Effector memory CD8-positive, alpha-beta T cell (primary cell): ENCODE data around the gene SORBS1.

Experiments used
- ATAC-seq: fragments of 150-1000 bp; cut with Tn5 transposase; replicated peaks from 2 replicates; pipeline ENCODE4 v1.10.0; 2021; ENCODE audit warnings: mild to moderate bottlenecking, moderate library complexity
- DNase-seq, 3 experiments: peaks; one replicate each; pipeline ENCODE4 v3.0.0; 2021
- H3K27ac Mint-ChIP-seq, 2 donors: one replicate each; pipeline ENCODE4 v1.8.0; 2022; ENCODE audit warnings: mild to moderate bottlenecking in 2 of 2, mixed read lengths in 2 of 2, moderate library complexity in 2 of 2
- H3K27me3 Mint-ChIP-seq, 2 donors: one replicate each; pipeline ENCODE4 v1.8.0; 2022; ENCODE audit warnings: mixed read lengths in 2 of 2
- H3K36me3 Mint-ChIP-seq: one replicate; pipeline ENCODE4 v1.8.0; 2022; ENCODE audit warnings: mild to moderate bottlenecking, moderate library complexity, mixed read lengths; ENCODE audit not compliant: insufficient read depth
- H3K4me1 Mint-ChIP-seq, 2 donors: one replicate each; pipeline ENCODE4 v1.8.0; 2022; ENCODE audit warnings: low read depth in 2 of 2, mixed read lengths in 2 of 2
- H3K4me3 Mint-ChIP-seq, 2 donors: one replicate each; pipeline ENCODE4 v1.8.0; 2022; ENCODE audit warnings: mild to moderate bottlenecking in 2 of 2, mixed read lengths in 2 of 2, moderate library complexity in 2 of 2
- H3K9me3 Mint-ChIP-seq, 2 donors: one replicate each; pipeline ENCODE4 v1.8.0; 2022; ENCODE audit warnings: mixed read lengths in 2 of 2

Gene SORBS1

DNA sequence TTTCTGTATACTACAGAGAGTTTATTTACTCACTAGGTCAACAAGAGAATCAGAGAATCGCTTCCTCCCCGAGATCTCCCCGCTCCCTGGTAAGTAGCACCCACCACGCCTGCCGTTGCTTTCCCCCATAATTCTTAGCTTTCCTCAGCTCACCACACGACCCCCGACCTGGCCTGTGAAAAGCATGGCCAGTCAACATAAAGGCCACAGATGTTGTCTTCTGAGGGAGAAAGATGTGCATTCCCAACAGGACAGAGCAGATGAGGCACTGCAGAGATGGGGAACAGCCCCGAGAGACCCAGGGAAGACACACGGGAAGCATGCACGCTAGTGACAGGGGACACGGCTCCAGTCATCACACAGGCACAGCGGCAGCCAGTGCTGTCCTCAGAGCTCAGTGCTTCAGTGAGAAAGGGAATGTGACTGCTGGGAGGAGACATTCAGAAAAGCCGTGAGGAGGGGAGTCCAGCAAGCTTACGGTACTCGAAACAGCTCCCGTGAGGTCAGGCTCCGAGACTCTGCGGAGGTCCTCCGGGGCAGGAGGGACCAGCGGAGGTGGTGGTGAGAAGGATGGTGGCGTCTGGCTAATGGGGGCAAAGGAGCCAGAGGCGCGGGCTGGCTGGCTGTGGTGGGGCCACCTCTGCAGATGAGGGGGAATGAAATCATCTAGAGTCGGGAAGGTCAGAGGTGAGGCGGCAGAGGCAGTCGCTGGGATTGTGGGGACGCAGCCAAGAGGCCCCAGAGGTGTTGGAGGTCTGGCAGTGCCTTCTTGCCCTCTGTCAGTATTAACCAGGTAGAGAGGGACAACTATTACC lies 146.9 kb downstream of the SORBS1 start:
- no peak overlapping the region for H3K4me3 Mint-ChIP-seq
- DNase-seq (no peak), ATAC-seq (no peak)
- no peaks in the 10 kb centered on the region for H3K4me1 Mint-ChIP-seq
- H3K27me3 Mint-ChIP-seq = peaks cover 0 to 9% of the 10 kb centered on the region in 2 donors
- H3K9me3 Mint-ChIP-seq = no peaks in the 10 kb centered on the region
- H3K27ac Mint-ChIP-seq = no peak overlapping the region
- no peaks in the 10 kb centered on the region for H3K36me3 Mint-ChIP-seq

DNA sequence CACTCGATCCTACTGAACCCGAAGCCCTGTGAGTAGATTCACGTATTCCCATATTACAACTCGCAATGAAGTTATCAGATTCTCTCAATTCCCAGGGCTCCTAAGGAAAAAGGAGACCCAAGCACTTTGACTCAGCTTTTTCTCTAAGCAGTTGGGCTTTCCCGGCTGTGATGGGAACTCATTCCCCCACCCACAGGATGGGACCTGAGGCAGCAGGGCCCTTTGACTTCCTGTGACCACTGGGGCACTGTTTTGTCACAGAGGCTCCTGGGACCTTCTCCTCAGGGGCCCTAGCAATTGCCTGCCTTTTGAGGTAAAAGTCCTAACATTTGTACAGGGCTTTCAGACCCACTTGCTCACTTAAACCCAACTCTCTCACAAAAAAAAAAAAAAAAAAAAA lies 147.6 kb downstream of the SORBS1 start:
- no peak overlapping the region for H3K27ac Mint-ChIP-seq
- peaks cover 0 to 9% of the 10 kb centered on the region in 2 donors for H3K27me3 Mint-ChIP-seq
- H3K9me3 Mint-ChIP-seq = no peaks in the 10 kb centered on the region
- DNase-seq (no peak), ATAC-seq (no peak)
- no peak overlapping the region for H3K4me3 Mint-ChIP-seq
- H3K36me3 Mint-ChIP-seq = no peaks in the 10 kb centered on the region
- H3K4me1 Mint-ChIP-seq = no peaks in the 10 kb centered on the region

DNA sequence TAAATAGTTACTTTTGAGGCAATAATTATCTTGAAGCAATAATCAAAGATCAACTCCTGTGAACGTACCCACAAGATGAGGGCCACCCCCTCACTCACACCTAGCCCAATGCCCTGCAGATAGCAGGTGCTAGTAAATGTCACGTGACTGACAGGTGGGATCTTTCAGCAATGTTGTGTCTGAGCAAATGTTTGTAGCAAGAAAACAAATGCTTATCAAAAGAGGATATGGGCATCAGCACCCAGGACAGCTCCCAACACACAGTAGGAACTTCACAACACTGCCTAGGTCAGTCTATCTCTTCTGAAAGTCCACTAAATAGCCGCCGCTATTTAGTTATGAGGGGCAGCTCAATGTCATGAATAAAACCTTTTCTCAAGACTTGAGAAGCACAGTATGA lies 149.5 kb downstream of the SORBS1 start:
- Mint-ChIP-seq H3K4me1 (no peaks in the 10 kb centered on the region), H3K9me3 (no peaks in the 10 kb centered on the region), H3K4me3 (no peak overlapping the region), H3K27me3 (peaks cover 0 to 9% of the 10 kb centered on the region in 2 donors), H3K36me3 (no peaks in the 10 kb centered on the region), H3K27ac (no peak overlapping the region)
- ATAC-seq = no peak
- DNase-seq = no peak

DNA sequence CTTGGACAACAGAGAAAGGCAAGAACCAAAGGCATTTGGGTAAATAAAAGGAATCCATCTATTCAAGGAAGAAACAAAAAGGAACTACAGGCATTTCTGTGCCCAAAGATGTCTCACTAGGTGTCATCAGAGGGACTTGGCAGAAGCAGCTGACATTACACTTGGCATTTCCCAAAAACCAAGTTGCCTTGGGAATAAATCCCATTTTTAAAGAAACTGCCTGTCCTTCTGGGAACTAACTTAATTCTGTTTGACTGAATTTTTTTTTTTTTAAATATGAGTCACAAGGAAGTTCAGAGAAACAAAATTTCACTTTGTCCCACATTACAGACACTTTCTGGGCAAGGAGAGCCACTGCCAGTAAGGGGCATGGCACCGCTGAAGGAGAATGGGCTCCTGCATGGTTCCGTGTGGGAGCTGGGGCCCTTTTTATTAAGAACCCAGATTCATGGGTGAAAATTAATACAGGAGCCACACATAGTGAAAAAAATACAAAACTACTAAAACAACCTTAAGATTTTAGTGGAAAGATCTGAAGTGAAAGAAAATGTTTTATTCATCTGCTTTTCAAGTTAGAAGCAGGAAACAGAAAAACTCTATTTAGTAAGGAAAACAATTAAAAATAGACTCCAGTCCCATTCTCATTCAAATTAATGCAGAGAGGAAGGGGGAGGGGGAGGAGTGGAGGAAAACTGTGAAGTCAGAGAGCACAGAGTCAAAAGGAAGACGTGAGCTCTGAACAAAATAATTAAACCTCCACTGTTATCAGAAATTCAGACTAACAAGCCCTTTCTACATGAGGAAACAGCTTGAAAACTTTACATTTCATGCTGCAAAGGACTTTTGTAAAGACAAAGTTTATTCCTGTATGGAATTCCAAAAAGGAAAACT lies 151.9 kb downstream of the SORBS1 start:
- no peak for ATAC-seq
- Mint-ChIP-seq H3K27me3 (peaks cover 0 to 12% of the 10 kb centered on the region in 2 donors), H3K36me3 (no peaks in the 10 kb centered on the region), H3K9me3 (no peaks in the 10 kb centered on the region), H3K4me1 (no peaks in the 10 kb centered on the region), H3K4me3 (no peak overlapping the region), H3K27ac (no peak overlapping the region)
- no peak for DNase-seq

DNA sequence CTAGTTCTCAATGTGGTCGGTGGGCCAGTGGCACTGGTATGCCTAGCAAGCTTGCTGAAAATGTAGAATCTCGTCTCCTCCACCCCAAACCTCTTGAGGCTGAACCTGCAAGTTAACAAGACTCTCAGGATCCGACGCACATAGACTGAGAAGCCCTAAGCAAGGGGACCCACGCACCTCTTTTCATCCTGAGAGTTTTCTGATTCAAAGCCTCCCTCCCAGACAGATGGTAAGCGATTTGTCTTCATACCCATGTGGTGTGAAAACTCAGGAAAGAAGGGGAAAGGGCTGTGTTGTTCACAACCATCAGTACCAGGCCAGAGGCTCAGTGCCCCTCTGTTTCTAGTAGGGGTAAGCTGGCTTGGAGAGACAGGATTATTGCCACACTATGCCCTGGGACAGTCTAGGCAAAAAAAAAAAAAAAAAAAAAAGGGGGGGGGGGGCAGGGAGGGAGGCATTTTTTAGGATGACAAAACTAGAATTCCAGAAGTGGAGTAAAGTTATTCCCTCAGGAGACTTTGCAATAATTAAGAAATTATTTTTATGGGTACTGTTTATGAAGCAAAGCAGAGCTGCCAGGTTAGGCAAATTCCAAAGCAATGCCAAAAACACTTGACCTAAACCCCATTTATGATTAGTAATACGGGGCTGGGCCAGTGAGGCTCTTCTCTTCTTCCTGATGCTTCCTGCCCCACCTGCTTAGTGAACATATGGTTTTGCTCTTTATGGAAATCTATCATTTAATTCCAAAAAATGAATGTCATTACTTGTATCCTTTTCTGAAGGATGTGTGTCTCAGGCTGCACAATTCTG lies 152.8 kb downstream of the SORBS1 start:
- Mint-ChIP-seq H3K4me1 (no peaks in the 10 kb centered on the region), H3K9me3 (no peaks in the 10 kb centered on the region), H3K4me3 (no peak overlapping the region), H3K27ac (no peak overlapping the region), H3K36me3 (no peaks in the 10 kb centered on the region), H3K27me3 (peaks cover 0 to 7% of the 10 kb centered on the region in 2 donors)
- no peak for DNase-seq
- ATAC-seq = no peak

DNA sequence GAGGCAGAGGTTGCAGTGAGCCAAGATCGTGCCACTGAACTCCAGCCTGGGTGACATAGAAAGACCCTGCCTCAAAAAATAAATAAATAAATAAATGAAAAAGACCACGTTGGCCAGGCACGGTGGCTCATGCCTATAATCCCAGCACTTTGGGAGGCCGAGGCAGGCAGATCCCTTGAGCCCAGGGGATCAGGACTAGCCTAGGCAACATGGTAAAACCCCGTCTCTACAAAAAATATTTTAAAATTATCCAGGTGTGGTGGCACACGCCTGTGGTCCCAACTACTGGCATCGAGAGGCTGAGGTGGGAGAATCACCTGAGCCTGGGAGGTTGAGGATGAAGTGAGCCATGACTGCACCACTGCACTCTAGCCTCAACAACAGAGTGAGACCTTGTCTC lies 153.6 kb downstream of the SORBS1 start:
- Mint-ChIP-seq H3K27ac (no peak overlapping the region), H3K9me3 (no peaks in the 10 kb centered on the region), H3K4me1 (no peaks in the 10 kb centered on the region), H3K27me3 (peaks cover 0 to 7% of the 10 kb centered on the region in 2 donors), H3K4me3 (no peak overlapping the region), H3K36me3 (no peaks in the 10 kb centered on the region)
- no peak for DNase-seq
- ATAC-seq = no peak

DNA sequence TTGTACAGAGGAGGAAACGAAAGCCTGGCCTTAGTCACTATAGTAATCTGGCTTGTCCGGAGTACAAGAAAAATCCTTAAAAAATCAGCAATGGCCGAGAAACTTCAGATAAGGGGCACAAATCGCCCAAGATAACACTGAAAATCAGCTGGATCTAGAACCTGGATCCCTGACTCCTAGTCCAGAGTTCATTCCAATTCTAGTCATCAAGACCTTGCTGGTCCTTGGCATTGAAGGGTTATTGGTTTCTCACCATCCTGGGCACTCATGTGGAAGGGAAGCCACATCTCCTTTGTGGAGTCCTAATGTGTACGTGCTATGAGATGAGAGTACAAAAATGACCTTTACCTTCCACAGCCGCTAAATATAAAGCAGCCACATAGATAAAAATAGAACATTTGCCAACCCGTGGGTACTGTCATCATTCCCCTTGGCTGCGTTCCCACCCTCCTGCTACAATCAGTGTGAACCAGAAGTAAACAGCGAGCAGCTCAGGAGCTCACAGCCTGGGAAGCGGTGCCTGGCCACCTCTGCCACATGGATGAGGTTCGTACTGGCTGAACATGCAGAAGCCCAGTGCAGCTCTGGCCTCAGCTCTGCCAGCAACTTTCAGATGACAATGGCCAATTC lies 154.4 kb downstream of the SORBS1 start:
- H3K27me3 Mint-ChIP-seq = peaks cover 0 to 7% of the 10 kb centered on the region in 2 donors
- H3K4me3 Mint-ChIP-seq = no peak overlapping the region
- H3K27ac Mint-ChIP-seq = no peak overlapping the region
- H3K36me3 Mint-ChIP-seq = no peaks in the 10 kb centered on the region
- H3K4me1 Mint-ChIP-seq = no peaks in the 10 kb centered on the region
- H3K9me3 Mint-ChIP-seq = no peaks in the 10 kb centered on the region
- ATAC-seq (no peak), DNase-seq (no peak)

DNA sequence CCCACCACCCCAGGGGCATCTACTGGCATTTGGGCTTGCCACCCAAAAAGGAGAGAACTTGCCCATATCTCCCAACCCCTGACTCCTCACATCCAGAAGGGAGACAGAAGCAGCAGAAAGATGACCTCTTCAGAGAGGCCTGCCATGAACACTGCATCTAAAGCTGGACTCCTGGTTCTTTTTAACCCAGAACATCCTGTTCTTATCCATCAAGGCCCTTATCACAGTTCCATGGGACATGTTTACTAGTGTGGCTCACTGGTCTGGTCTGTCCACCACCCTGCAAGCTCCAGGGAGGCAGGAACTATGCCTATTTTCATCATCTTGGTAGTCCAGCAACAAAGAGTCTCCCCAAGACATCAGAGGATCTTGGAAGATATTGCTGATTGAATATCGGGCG lies 155.5 kb downstream of the SORBS1 start:
- H3K4me3 Mint-ChIP-seq = no peak overlapping the region
- DNase-seq (no peak), ATAC-seq (no peak)
- no peak overlapping the region for H3K27ac Mint-ChIP-seq
- H3K27me3 Mint-ChIP-seq = peaks cover 0 to 7% of the 10 kb centered on the region in 2 donors
- H3K9me3 Mint-ChIP-seq = no peaks in the 10 kb centered on the region
- H3K36me3 Mint-ChIP-seq = no peaks in the 10 kb centered on the region
- H3K4me1 Mint-ChIP-seq = no peaks in the 10 kb centered on the region

DNA sequence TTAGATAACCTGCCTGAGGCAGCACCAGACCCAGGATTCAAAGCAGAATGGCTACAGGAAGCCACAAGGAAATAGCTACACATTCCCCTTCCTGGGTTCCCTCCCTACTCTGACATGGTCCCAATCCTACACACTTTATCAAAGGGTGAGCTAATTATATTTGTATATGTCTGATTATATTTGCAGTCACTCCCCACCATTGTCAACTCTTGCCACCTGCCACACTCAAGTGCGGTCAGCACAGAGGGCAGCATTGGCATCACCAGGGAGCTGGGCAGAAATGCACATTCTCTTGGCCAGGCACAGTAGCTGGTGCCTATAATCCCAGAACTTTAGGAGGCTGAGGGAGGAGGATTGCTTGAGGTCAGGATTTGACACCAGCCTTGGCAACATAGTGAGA lies 156.3 kb downstream of the SORBS1 start:
- Mint-ChIP-seq H3K27ac (no peak overlapping the region), H3K9me3 (no peaks in the 10 kb centered on the region), H3K27me3 (peaks cover 0 to 7% of the 10 kb centered on the region in 2 donors), H3K4me1 (no peaks in the 10 kb centered on the region), H3K4me3 (no peak overlapping the region), H3K36me3 (no peaks in the 10 kb centered on the region)
- no peak for DNase-seq
- ATAC-seq = no peak

DNA sequence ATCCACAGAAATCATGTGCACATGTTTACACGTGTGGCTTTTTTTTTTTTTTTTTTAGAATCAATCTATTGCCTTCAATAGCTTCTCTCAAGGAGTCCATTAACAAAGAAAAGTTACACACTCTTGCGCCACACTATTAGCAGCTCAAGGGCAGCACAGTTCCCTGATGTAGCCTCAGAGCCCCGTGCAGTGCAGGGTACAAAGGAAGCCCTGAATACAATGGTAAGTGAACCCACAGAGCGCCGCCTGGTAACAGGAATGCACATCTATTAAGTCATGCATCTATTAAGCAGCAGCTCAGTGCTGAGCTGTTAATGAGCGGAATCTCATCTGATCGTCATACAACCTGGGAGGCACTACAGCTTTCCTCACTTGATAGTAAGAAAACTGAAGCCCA lies 156.7 kb downstream of the SORBS1 start:
- Mint-ChIP-seq H3K4me3 (no peak overlapping the region), H3K4me1 (no peaks in the 10 kb centered on the region), H3K27me3 (peaks cover 0 to 7% of the 10 kb centered on the region in 2 donors), H3K36me3 (no peaks in the 10 kb centered on the region), H3K9me3 (no peaks in the 10 kb centered on the region), H3K27ac (no peak overlapping the region)
- DNase-seq = no peak
- no peak for ATAC-seq

DNA sequence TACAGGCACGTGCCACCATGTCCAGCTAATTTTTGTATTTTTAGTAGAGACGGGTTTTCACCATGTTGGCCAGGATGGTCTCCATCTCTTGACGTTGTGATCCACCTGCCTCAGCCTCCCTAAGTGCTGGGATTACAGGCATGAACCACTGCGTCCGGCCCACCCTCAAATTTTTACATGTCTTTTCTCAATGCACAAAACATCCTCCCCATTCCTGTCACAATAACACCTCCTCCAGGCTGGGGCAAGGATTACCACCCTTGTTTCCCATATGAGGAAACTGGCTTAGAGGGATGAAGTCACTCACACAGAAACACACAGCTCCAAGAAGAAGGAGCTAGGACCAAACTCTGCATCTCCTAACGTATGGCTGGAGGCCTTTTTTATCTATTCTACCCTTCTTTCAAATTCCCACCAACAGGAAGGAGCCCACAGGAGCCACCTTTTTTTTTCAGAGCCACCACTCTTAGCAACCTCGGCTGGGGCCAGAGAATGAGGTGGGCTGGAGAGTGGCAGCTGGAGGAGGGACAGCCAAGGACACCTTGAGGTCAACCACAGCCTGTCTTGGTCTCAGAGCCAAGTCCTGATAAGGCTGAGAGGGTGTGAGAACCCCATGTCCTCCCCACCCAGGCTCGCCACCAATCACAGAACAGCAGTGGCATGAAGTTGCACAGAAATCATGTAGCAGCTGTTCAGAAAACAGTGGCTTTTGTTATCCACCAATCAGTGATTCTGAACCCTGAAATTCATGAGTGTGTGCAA lies 157.3 kb downstream of the SORBS1 start:
- DNase-seq (no peak), ATAC-seq (no peak)
- Mint-ChIP-seq H3K27ac (no peak overlapping the region), H3K9me3 (no peaks in the 10 kb centered on the region), H3K4me1 (no peaks in the 10 kb centered on the region), H3K27me3 (peaks cover 0 to 7% of the 10 kb centered on the region in 2 donors), H3K4me3 (no peak overlapping the region), H3K36me3 (no peaks in the 10 kb centered on the region)

DNA sequence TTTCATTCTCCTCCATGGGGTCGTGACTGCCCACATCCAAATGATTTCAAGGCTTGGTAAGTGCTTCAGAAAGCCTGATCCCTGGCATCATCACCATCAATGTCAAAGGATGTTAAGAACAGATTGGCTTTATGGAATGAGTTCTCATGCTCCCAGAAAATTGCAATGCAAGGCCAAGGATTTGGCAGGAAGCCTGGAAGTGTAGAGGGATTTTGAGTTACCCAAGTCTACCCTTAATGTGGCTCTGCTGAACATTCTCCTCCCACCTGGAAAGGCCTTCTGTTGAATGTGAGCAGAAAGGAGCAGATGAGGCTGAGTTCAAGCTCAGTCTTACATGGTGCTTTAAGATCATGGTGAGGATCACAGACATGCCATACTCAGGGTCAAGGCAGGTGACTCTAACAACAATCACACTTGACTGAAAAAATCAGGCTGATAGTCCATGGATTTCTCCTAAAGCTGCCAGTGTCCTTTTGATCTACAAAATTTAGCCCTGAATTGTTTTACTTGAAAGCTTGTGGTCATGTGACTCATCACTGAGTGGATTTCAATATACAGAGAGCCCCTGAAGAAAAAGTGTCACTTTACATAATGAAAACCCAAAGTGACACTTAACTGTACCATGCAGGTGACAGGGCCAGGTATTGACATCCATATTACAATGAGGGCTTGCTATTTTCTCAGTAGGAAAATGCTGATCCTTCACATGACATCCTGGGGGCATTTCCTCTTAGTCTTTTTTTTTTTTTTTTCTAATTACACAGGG lies 159.3 kb downstream of the SORBS1 start:
- ATAC-seq = no peak
- no peak for DNase-seq
- peaks cover 0 to 7% of the 10 kb centered on the region in 2 donors for H3K27me3 Mint-ChIP-seq
- no peaks in the 10 kb centered on the region for H3K36me3 Mint-ChIP-seq
- H3K27ac Mint-ChIP-seq = no peak overlapping the region
- H3K4me3 Mint-ChIP-seq = no peak overlapping the region
- H3K4me1 Mint-ChIP-seq = no peaks in the 10 kb centered on the region
- no peaks in the 10 kb centered on the region for H3K9me3 Mint-ChIP-seq
